Astrocyte (in vitro differentiated cells and primary cell): ENCODE results near the gene AUTS2.

Experiments used
- EZH2 ChIP-seq: IDR thresholded peaks from 2 replicates; pipeline ENCODE4 v1.6.1; 2012; ENCODE audit warnings: mild to moderate bottlenecking, low read length, inconsistent platforms; ENCODE audit not compliant: insufficient read depth
- TF ChIP-seq, protein P1 (sequence below): IDR thresholded peaks from 2 replicates; pipeline ENCODE4 v1.5.1; 2011; ENCODE audit warnings: low read depth, mild to moderate bottlenecking, inconsistent platforms, low read length, moderate library complexity; ENCODE audit not compliant: insufficient read depth

DNA sequence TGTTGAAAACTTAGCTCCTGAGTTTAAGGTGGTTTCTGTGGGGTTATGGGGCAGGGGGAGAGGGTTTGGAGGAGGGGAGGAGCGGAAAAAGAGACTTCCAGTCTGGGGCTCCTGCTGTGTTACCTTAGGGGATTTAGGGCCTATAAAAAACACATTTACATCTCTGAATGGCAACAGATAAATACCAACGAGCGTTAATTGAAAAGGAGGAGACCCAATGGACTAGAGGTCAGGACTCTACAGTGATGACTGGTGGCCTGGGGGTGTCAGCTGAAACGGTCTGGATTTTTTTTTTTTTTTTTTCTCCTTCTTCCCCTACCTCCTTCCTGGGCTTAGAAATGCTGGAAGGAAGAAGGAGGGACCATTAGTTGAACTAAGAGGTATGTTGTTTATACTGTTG is 47.4 kb downstream of the AUTS2 start:
- TF ChIP-seq, protein P1, sequence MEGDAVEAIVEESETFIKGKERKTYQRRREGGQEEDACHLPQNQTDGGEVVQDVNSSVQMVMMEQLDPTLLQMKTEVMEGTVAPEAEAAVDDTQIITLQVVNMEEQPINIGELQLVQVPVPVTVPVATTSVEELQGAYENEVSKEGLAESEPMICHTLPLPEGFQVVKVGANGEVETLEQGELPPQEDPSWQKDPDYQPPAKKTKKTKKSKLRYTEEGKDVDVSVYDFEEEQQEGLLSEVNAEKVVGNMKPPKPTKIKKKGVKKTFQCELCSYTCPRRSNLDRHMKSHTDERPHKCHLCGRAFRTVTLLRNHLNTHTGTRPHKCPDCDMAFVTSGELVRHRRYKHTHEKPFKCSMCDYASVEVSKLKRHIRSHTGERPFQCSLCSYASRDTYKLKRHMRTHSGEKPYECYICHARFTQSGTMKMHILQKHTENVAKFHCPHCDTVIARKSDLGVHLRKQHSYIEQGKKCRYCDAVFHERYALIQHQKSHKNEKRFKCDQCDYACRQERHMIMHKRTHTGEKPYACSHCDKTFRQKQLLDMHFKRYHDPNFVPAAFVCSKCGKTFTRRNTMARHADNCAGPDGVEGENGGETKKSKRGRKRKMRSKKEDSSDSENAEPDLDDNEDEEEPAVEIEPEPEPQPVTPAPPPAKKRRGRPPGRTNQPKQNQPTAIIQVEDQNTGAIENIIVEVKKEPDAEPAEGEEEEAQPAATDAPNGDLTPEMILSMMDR, result no peak
- TF ChIP-seq EZH2, result no peak
